ENCODE data around the gene SPATA17.
"Not testable (repeated sequence)": the region's sequence is repeated elsewhere in the genome, so short reads cannot be mapped to it uniquely, and the experiment has no call there.

GRCh38 chr1:217584286-217584811 lies 46.8 kb upstream of the SPATA17 start:
- TF ChIP-seq CTCF (IDR thresholded peaks at IDR 0.05; ENCODE audit: insufficient read depth, low read length, poor library complexity, severe bottlenecking); EZH2phosphoT487 (conservative IDR thresholded peaks at IDR 0.05; ENCODE audit: low read length): not testable (repeated sequence)
